ENCODE data around the gene RAB10. TPM values are rescaled to one million over a fixed set of nuclear protein-coding genes. Genes with fewer than 3 reads are reported as not detected.

The RAB10 gene
- total RNA-seq, 2 donors from 2014 or later, result 115 to 121 TPM

- peaks cover 41% of the 10 kb centered on the region for H3K4me1 Mint-ChIP-seq
- peaks cover 17% of the 10 kb centered on the region for H3K36me3 Mint-ChIP-seq (ENCODE audit: low read depth)
- no peak overlapping the region for H3K4me3 Mint-ChIP-seq
- no peaks in the 10 kb centered on the region for H3K27me3 Mint-ChIP-seq (ENCODE audit: insufficient read depth)
- peaks cover 7% of the 10 kb centered on the region for H3K4me1 ChIP-seq (ENCODE audit: control insufficient read depth, insufficient read depth, low read length)
- TF ChIP-seq, protein P1, sequence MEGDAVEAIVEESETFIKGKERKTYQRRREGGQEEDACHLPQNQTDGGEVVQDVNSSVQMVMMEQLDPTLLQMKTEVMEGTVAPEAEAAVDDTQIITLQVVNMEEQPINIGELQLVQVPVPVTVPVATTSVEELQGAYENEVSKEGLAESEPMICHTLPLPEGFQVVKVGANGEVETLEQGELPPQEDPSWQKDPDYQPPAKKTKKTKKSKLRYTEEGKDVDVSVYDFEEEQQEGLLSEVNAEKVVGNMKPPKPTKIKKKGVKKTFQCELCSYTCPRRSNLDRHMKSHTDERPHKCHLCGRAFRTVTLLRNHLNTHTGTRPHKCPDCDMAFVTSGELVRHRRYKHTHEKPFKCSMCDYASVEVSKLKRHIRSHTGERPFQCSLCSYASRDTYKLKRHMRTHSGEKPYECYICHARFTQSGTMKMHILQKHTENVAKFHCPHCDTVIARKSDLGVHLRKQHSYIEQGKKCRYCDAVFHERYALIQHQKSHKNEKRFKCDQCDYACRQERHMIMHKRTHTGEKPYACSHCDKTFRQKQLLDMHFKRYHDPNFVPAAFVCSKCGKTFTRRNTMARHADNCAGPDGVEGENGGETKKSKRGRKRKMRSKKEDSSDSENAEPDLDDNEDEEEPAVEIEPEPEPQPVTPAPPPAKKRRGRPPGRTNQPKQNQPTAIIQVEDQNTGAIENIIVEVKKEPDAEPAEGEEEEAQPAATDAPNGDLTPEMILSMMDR (conservative IDR thresholded peaks at IDR 0.05), result no peak
- peak overlapping the region; percentile 84 for H3K27ac Mint-ChIP-seq
- peaks cover 39% of the 10 kb centered on the region for H3K36me3 ChIP-seq (ENCODE audit: control insufficient read depth, insufficient read depth, low read length)
- H3K9me3 ChIP-seq (ENCODE audit: control insufficient read depth, low read length), result no peaks in the 10 kb centered on the region
- H3K4me3 ChIP-seq (ENCODE audit: low read length), result peak overlapping the region; percentile 56
- 50 to 59% methylated on average over 1 to 3 of the region's 3 CpGs for WGBS, 2 experiments (ENCODE audit: insufficient coverage in 1 of 2, insufficient read length in 1 of 2)
- H3K9me3 Mint-ChIP-seq, result no peaks in the 10 kb centered on the region
- no peak overlapping the region for H3K27ac ChIP-seq (ENCODE audit: low read depth, low read length)
- peak overlapping the region; percentile 1 for H3K9ac ChIP-seq (ENCODE audit: extremely low read depth, low read length, poor library complexity, severe bottlenecking)
- H3K27me3 ChIP-seq (ENCODE audit: control insufficient read depth, insufficient read depth, low read length, poor library complexity, severe bottlenecking), result no peaks in the 10 kb centered on the region
- no peak for DNase-seq
These were observed 34.2 kb downstream of the RAB10 start for GRCh38 chr2:26067980-26068507.

DNA sequence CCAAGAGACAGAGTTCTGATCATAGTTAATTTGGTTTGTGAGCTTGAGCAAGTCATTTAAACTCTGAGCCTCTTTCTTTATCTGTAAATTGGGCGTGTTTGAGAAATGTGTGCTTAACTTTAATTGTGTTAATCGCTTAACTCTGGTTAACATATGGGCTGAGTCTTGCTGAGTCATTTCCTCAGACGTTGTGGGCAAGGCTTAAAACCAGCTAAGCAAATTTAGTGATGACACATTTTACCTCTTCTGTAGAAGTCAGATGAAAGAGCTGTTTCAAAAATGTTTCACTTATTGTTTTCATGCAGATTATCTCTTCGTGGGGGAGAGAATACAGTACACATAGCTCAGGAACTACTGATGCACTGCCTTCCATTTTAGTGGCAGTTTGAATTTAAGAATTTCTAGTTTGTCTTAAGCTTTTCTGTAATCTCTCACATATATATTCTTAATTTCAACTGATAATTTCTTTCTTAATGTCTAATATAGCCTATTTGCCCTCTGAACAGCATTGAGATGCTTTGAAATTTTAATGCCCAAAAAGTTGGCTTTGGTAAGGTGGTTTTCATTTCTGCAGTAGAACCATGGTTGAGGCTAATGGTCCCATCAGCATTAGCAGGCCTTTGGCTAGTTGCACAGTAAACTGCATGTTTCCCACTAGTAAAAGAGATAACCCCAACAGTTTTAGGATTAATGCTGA lies 34.9 kb downstream of the RAB10 start:
- H3K27ac Mint-ChIP-seq, result peak overlapping the region; percentile 84
- H3K9me3 ChIP-seq (ENCODE audit: control insufficient read depth, low read length), result no peaks in the 10 kb centered on the region
- TF ChIP-seq, protein P1 (conservative IDR thresholded peaks at IDR 0.05), result no peak
- peak overlapping the region; percentile 56 for H3K4me3 ChIP-seq (ENCODE audit: low read length)
- no peak overlapping the region for H3K4me3 Mint-ChIP-seq
- peaks cover 36% of the 10 kb centered on the region for H3K36me3 ChIP-seq (ENCODE audit: control insufficient read depth, insufficient read depth, low read length)
- H3K36me3 Mint-ChIP-seq (ENCODE audit: low read depth), result peaks cover 10% of the 10 kb centered on the region
- H3K9me3 Mint-ChIP-seq, result no peaks in the 10 kb centered on the region
- peaks cover 11% of the 10 kb centered on the region for H3K4me1 ChIP-seq (ENCODE audit: control insufficient read depth, insufficient read depth, low read length)
- peak overlapping the region; percentile 1 for H3K9ac ChIP-seq (ENCODE audit: extremely low read depth, low read length, poor library complexity, severe bottlenecking)
- H3K27me3 ChIP-seq (ENCODE audit: control insufficient read depth, insufficient read depth, low read length, poor library complexity, severe bottlenecking), result no peaks in the 10 kb centered on the region
- H3K4me1 Mint-ChIP-seq, result peaks cover 48% of the 10 kb centered on the region
- WGBS, 2 experiments (ENCODE audit: insufficient coverage in 1 of 2, insufficient read length in 1 of 2), result 6 to 10% methylated on average over 4 of the region's 4 CpGs
- no peaks in the 10 kb centered on the region for H3K27me3 Mint-ChIP-seq (ENCODE audit: insufficient read depth)
- no peak for DNase-seq
- H3K27ac ChIP-seq (ENCODE audit: low read depth, low read length), result peak overlapping the region; percentile 9

- H3K27ac ChIP-seq (ENCODE audit: low read depth, low read length), result no peak overlapping the region
- H3K4me1 Mint-ChIP-seq, result peaks cover 62% of the 10 kb centered on the region
- no peak for DNase-seq
These were observed 36.8 kb downstream of the RAB10 start for GRCh38 chr2:26070730-26071129.

More at GRCh38 chr2:26070730-26071129, 36.8 kb downstream of the RAB10 start:
- H3K4me1 ChIP-seq (ENCODE audit: control insufficient read depth, insufficient read depth, low read length), result peaks cover 20% of the 10 kb centered on the region
- Mint-ChIP-seq H3K36me3 (ENCODE audit: low read depth) (no peaks in the 10 kb centered on the region), H3K27me3 (ENCODE audit: insufficient read depth) (no peaks in the 10 kb centered on the region), H3K4me3 (no peak overlapping the region), H3K9me3 (no peaks in the 10 kb centered on the region), H3K27ac (no peak overlapping the region)
- H3K4me3 ChIP-seq (ENCODE audit: low read length), result no peak overlapping the region
- no peaks in the 10 kb centered on the region for H3K27me3 ChIP-seq (ENCODE audit: control insufficient read depth, insufficient read depth, low read length, poor library complexity, severe bottlenecking)
- H3K36me3 ChIP-seq (ENCODE audit: control insufficient read depth, insufficient read depth, low read length), result peaks cover 20% of the 10 kb centered on the region
- no peak overlapping the region for H3K9ac ChIP-seq (ENCODE audit: extremely low read depth, low read length, poor library complexity, severe bottlenecking)
- TF ChIP-seq, protein P1 (conservative IDR thresholded peaks at IDR 0.05), result no peak
- no peaks in the 10 kb centered on the region for H3K9me3 ChIP-seq (ENCODE audit: control insufficient read depth, low read length)
